Liver (tissue), 9 donors: Measurements from ENCODE around the gene CHID1. TPM values are rescaled to one million over a fixed set of nuclear protein-coding genes. Genes with fewer than 3 reads are reported as not detected.

Source experiments
- DNase-seq: peaks from one replicate; pipeline ENCODE4 v3.0.0-alpha.2; 2017; ENCODE audit warnings: low spot score
- H3K27ac ChIP-seq, 2 donors: one replicate each; pipeline ENCODE4 v1.7.0; 2013; ENCODE audit warnings: inconsistent platforms in 2 of 2, low read length in 2 of 2, control low read depth in 1 of 2, low read depth in 1 of 2, mild to moderate bottlenecking in 1 of 2
- H3K27me3 ChIP-seq, 4 donors: one replicate each; pipeline versions ENCODE4 v1.6.1 to v1.7.0; 2013; ENCODE audit warnings: low read length in 3 of 4, inconsistent platforms in 1 of 4, mild to moderate bottlenecking in 1 of 4, moderate library complexity in 1 of 4; ENCODE audit not compliant: control insufficient read depth in 4 of 4, insufficient read depth in 4 of 4
- H3K36me3 ChIP-seq, 4 donors: one replicate each; pipeline versions ENCODE4 v1.6.1 to v1.7.0; 2013; ENCODE audit warnings: low read length in 3 of 4, mild to moderate bottlenecking in 3 of 4, low read depth in 1 of 4, moderate library complexity in 1 of 4; ENCODE audit not compliant: control insufficient read depth in 4 of 4, insufficient read depth in 3 of 4
- H3K4me1 ChIP-seq, 4 donors: one replicate each; pipeline versions ENCODE4 v1.6.1 to v1.7.0; 2013; ENCODE audit warnings: low read length in 3 of 4, mild to moderate bottlenecking in 3 of 4, moderate library complexity in 1 of 4; ENCODE audit not compliant: control insufficient read depth in 4 of 4, insufficient read depth in 4 of 4
- H3K4me3 ChIP-seq, 3 donors: one replicate each; pipeline versions ENCODE4 v1.6.1 to v1.7.0; 2013; ENCODE audit warnings: low read length in 3 of 3, control low read depth in 1 of 3, low read depth in 1 of 3, mild to moderate bottlenecking in 1 of 3
- H3K9ac ChIP-seq, 2 donors: one replicate each; pipeline ENCODE4 v1.7.0; 2013; ENCODE audit warnings: low read length in 2 of 2, mild to moderate bottlenecking in 2 of 2, moderate library complexity in 2 of 2, control low read depth in 1 of 2, low read depth in 1 of 2
- H3K9me3 ChIP-seq, 4 donors: one replicate each; pipeline versions ENCODE4 v1.6.1 to v1.7.0; 2013; ENCODE audit warnings: low read length in 3 of 4; ENCODE audit not compliant: control insufficient read depth in 4 of 4
- EGR1 ChIP-seq, 2 donors: IDR thresholded peaks; 2 replicates each; pipeline ENCODE4 v1.6.1; 2016 to 2018; ENCODE audit warnings: antibody characterized with exemption in 2 of 2, low read depth in 2 of 2
- FOXA1 ChIP-seq: IDR thresholded peaks from 2 replicates; pipeline ENCODE4 v1.6.1; 2016; ENCODE audit warnings: antibody characterized with exemption
- FOXA2 ChIP-seq: IDR thresholded peaks from 2 replicates; pipeline ENCODE4 v1.6.1; 2016; ENCODE audit warnings: antibody characterized with exemption
- GABPA ChIP-seq, 2 donors: IDR thresholded peaks in 1 of 2; conservative IDR thresholded peaks in 1 of 2; 2 replicates each; pipeline ENCODE4 v1.6.1; 2016; ENCODE audit warnings: antibody characterized with exemption in 2 of 2, mild to moderate bottlenecking in 1 of 2, moderate library complexity in 1 of 2
- JUND ChIP-seq, 2 donors: IDR thresholded peaks; 2 replicates each; pipeline ENCODE4 v1.6.1; 2016; ENCODE audit warnings: antibody characterized with exemption in 2 of 2
- NR2F2 ChIP-seq: IDR thresholded peaks from 2 replicates; pipeline ENCODE4 v1.6.1; 2016; ENCODE audit warnings: antibody characterized with exemption
- RXRA ChIP-seq, 2 donors: IDR thresholded peaks; 2 replicates each; pipeline ENCODE4 v1.6.1; 2017 to 2018; ENCODE audit warnings: antibody characterized with exemption in 2 of 2, mild to moderate bottlenecking in 1 of 2
- SP1 ChIP-seq: IDR thresholded peaks from 2 replicates; pipeline ENCODE4 v1.6.1; 2018; ENCODE audit warnings: antibody characterized with exemption, mild to moderate bottlenecking
- TAF1 ChIP-seq: conservative IDR thresholded peaks from 2 replicates; pipeline ENCODE4 v1.6.1; 2016; ENCODE audit warnings: antibody characterized with exemption, mild to moderate bottlenecking
- YY1 ChIP-seq: IDR thresholded peaks from 2 replicates; pipeline ENCODE4 v1.6.1; 2016; ENCODE audit warnings: antibody characterized with exemption, mild to moderate bottlenecking
- WGBS: extraction: QIAGEN DNeasy Blood & Tissue Kit; methylation state at CpG from one replicate; pipeline ENCODE4 v1.1.7; 2013; 5-methylcytosine and 5-hydroxymethylcytosine counted together
- polyA plus RNA-seq, 2 donors: library from polyadenylated mRNA; stranded (reverse) in 1 of 2; unstranded in 1 of 2; fragments of 200-250 nt in 1 of 2; fragments of >200 nt in 1 of 2; fragmentation: Nextera tagmentation in 1 of 2; extraction: Ambion mirVana in 1 of 2; gene quantifications; one replicate each; pipeline versions ENCODE4 v1.2.1 to v1.2.3, GENCODE V29; 2013 to 2015
- total RNA-seq, 2 donors: library from RNA; depleted of rRNA; stranded (reverse); fragments of >200 nt; gene quantifications; one replicate each; pipeline ENCODE4 v1.2.3, GENCODE V29; 2014
- TF ChIP-seq, protein P1 (sequence below): fragments of 150-350 bp; IDR thresholded peaks from 2 replicates; pipeline ENCODE4 v1.5.1; 2017; ENCODE audit warnings: improper control_type of control experiment, low read depth, low read length; ENCODE audit not compliant: missing input control
- TF ChIP-seq, protein P2 (sequence below): IDR thresholded peaks from 2 replicates; pipeline ENCODE4 v1.6.1; 2016; ENCODE audit warnings: antibody characterized with exemption
- TF ChIP-seq, protein P3 (sequence below): IDR thresholded peaks from 2 replicates; pipeline ENCODE4 v1.6.1; 2016; ENCODE audit warnings: antibody characterized with exemption
- TF ChIP-seq, protein P4 (sequence below): IDR thresholded peaks from 2 replicates; pipeline ENCODE4 v1.6.1; 2016; ENCODE audit warnings: antibody characterized with exemption, mild to moderate bottlenecking
- donor health status: healthy.
- donor health status: healthy.
- donor health status: healthy.
- donor health status: healthy.
- donor health status: healthy.

CHID1 gene
- total and polyA plus RNA-seq, 4 donors: 39.5 to 68.8 (median 59.1) TPM

DNA sequence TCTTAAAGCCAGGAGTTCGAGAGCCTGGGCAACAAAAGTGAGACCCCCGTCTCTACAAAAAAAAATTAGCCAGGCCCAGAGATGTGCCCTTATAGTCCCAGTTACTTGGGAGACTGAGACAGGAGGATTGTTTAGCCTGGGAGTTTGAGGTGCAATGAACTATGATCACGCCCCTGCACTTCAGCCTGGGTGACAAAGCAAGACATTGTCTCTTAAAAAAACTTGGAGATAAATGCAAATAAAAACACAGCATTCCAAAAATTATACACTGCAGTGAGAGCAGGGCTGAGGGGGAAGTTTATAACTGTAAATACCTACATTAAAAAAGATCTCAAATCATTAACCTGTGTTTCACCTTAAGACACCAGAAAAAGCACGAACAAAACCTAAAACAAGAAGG is 37.1 kb upstream of the CHID1 start:
- Histone ChIP-seq H3K9ac (no peak overlapping the region), H3K27me3 (no peaks in the 10 kb centered on the region), H3K4me1 (peaks cover 4 to 16% (median 15%) of the 10 kb centered on the region in 4 donors), H3K27ac (no peak overlapping the region), H3K4me3 (no peak overlapping the region), H3K9me3 (no peaks in the 10 kb centered on the region), H3K36me3 (peaks cover 2 to 7% (median 5%) of the 10 kb centered on the region in 4 donors)
- TF ChIP-seq RXRA (IDR thresholded peaks at IDR 0.05) (no peak), FOXA2 (no peak), EGR1 (IDR thresholded peaks at IDR 0.05; ENCODE audit: low read depth in 2 of 2) (no peak), SP1 (no peak), TAF1 (no peak), JUND (IDR thresholded peaks at IDR 0.05) (no peak), FOXA1 (no peak), YY1 (no peak), GABPA (IDR thresholded peaks at IDR 0.05 in 1 of 2, conservative IDR thresholded peaks at IDR 0.05 in 1 of 2) (no peak), NR2F2 (no peak)
- TF ChIP-seq, protein P1, sequence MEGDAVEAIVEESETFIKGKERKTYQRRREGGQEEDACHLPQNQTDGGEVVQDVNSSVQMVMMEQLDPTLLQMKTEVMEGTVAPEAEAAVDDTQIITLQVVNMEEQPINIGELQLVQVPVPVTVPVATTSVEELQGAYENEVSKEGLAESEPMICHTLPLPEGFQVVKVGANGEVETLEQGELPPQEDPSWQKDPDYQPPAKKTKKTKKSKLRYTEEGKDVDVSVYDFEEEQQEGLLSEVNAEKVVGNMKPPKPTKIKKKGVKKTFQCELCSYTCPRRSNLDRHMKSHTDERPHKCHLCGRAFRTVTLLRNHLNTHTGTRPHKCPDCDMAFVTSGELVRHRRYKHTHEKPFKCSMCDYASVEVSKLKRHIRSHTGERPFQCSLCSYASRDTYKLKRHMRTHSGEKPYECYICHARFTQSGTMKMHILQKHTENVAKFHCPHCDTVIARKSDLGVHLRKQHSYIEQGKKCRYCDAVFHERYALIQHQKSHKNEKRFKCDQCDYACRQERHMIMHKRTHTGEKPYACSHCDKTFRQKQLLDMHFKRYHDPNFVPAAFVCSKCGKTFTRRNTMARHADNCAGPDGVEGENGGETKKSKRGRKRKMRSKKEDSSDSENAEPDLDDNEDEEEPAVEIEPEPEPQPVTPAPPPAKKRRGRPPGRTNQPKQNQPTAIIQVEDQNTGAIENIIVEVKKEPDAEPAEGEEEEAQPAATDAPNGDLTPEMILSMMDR: no peak
- TF ChIP-seq, protein P2, sequence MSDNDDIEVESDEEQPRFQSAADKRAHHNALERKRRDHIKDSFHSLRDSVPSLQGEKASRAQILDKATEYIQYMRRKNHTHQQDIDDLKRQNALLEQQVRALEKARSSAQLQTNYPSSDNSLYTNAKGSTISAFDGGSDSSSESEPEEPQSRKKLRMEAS: no peak
- TF ChIP-seq, protein P3, sequence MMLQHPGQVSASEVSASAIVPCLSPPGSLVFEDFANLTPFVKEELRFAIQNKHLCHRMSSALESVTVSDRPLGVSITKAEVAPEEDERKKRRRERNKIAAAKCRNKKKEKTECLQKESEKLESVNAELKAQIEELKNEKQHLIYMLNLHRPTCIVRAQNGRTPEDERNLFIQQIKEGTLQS: no peak
- TF ChIP-seq, protein P4, sequence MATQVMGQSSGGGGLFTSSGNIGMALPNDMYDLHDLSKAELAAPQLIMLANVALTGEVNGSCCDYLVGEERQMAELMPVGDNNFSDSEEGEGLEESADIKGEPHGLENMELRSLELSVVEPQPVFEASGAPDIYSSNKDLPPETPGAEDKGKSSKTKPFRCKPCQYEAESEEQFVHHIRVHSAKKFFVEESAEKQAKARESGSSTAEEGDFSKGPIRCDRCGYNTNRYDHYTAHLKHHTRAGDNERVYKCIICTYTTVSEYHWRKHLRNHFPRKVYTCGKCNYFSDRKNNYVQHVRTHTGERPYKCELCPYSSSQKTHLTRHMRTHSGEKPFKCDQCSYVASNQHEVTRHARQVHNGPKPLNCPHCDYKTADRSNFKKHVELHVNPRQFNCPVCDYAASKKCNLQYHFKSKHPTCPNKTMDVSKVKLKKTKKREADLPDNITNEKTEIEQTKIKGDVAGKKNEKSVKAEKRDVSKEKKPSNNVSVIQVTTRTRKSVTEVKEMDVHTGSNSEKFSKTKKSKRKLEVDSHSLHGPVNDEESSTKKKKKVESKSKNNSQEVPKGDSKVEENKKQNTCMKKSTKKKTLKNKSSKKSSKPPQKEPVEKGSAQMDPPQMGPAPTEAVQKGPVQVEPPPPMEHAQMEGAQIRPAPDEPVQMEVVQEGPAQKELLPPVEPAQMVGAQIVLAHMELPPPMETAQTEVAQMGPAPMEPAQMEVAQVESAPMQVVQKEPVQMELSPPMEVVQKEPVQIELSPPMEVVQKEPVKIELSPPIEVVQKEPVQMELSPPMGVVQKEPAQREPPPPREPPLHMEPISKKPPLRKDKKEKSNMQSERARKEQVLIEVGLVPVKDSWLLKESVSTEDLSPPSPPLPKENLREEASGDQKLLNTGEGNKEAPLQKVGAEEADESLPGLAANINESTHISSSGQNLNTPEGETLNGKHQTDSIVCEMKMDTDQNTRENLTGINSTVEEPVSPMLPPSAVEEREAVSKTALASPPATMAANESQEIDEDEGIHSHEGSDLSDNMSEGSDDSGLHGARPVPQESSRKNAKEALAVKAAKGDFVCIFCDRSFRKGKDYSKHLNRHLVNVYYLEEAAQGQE: no peak
- no peak for DNase-seq
- WGBS: 82% methylated on average over 4 of the region's 4 CpGs

DNA sequence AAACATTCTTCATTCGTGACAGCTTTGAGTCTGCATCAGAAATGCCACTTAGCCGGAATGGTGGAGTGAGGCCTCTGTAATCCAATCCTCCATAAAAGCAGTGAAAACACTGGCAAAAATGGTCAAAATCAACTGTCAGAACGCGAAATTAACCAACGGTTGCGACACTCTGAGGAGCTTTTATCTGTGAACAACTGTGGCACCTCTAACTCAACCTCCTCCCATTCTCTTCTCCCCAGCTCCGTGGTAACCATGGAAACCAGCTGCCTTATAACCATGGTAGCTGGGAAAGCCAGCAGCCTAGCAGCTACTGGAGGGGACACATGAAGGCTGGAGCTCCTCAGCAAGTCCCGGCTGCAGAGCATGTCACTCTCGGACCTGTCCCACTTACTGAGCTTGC is 35.4 kb upstream of the CHID1 start:
- Histone ChIP-seq H3K36me3 (peaks cover 2 to 7% (median 5%) of the 10 kb centered on the region in 4 donors), H3K4me1 (peaks cover 2 to 12% (median 7%) of the 10 kb centered on the region in 4 donors), H3K27ac (no peak overlapping the region), H3K9me3 (no peaks in the 10 kb centered on the region), H3K4me3 (no peak overlapping the region), H3K27me3 (no peaks in the 10 kb centered on the region), H3K9ac (no peak overlapping the region)
- TF ChIP-seq EGR1 (IDR thresholded peaks at IDR 0.05; ENCODE audit: low read depth in 2 of 2) (no peak), FOXA1 (no peak)
- WGBS: 82% methylated on average over 9 of the region's 9 CpGs
- DNase-seq: no peak
